ENCODE results near the gene GPR149.

DNA sequence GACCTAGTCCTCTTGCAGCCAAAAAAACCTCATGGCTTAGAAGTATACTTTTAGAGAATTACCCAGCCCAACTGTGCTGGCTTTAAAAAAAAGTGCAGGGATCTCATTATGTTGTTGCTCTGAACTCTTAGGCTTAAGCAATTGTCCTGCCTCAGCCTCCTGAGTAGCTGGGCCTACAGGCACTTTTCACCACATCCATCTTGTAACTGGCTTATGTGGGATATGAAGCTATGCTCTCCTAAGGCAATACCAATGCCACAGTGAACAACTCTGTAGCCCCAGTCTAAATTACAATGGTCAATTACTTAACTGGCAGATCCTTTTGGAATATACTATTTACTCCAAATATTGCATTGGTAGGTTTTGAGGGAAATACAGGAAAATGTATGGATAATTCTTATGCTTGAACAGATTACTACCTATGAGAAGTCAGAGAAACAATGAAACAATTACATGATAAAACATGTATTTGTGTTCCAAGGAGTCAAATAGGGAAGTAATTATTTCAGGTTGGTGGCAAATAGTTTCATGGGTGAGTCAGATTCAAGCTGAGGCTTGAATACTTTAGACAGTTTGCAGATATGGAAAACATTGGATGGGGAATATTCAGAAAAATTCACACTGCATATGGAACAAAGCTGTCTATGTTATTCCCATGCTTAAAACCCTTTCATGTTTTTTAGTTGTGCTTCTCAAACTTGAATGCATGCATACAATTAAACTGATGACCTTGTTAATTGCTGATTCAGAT lies 34.6 kb upstream of the GPR149 start:
- TF ChIP-seq, protein P1, sequence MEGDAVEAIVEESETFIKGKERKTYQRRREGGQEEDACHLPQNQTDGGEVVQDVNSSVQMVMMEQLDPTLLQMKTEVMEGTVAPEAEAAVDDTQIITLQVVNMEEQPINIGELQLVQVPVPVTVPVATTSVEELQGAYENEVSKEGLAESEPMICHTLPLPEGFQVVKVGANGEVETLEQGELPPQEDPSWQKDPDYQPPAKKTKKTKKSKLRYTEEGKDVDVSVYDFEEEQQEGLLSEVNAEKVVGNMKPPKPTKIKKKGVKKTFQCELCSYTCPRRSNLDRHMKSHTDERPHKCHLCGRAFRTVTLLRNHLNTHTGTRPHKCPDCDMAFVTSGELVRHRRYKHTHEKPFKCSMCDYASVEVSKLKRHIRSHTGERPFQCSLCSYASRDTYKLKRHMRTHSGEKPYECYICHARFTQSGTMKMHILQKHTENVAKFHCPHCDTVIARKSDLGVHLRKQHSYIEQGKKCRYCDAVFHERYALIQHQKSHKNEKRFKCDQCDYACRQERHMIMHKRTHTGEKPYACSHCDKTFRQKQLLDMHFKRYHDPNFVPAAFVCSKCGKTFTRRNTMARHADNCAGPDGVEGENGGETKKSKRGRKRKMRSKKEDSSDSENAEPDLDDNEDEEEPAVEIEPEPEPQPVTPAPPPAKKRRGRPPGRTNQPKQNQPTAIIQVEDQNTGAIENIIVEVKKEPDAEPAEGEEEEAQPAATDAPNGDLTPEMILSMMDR (IDR thresholded peaks at IDR 0.05; ENCODE audit: low read depth, low read length): no peak
- no peak for TF ChIP-seq EZH2phosphoT487 (IDR thresholded peaks at IDR 0.05; ENCODE audit: low read depth)
